HG03432 (cell line): ENCODE measurements around the gene TMEM61.
A peak's percentile ranks its signal among the peaks of the same experiment; 100 is the strongest.
"Not testable (repeated sequence)": the region's sequence is repeated elsewhere in the genome, so short reads cannot be mapped to it uniquely, and the experiment has no call there.

Experiments used
- ATAC-seq: cut with Tn5 transposase; IDR thresholded peaks from one replicate; pipeline ENCODE4 v1.9.1; 2021; ENCODE audit warnings: mild to moderate bottlenecking, moderate library complexity; ENCODE audit not compliant: unreplicated experiment

TMEM61 gene

GRCh38 chr1:54959241-54959640 is 21.2 kb upstream of the TMEM61 start:
- ATAC-seq, result no peak

GRCh38 chr1:54962612-54963395 is 17.6 kb upstream of the TMEM61 start:
- no peak for ATAC-seq

- not testable (repeated sequence) for ATAC-seq
Measured at GRCh38 chr1:54963829-54964228, 16.6 kb upstream of the TMEM61 start.

- peak; percentile 92 for ATAC-seq
Measured at GRCh38 chr1:54965624-54966340, 14.6 kb upstream of the TMEM61 start.

GRCh38 chr1:54967372-54967771 is 13.1 kb upstream of the TMEM61 start:
- ATAC-seq, result no peak

- no peak for ATAC-seq
Measured at GRCh38 chr1:54968551-54968950, 11.9 kb upstream of the TMEM61 start.

GRCh38 chr1:54969879-54970278 is 10.5 kb upstream of the TMEM61 start:
- no peak for ATAC-seq

- no peak for ATAC-seq
Measured at GRCh38 chr1:54970901-54971300, 9.5 kb upstream of the TMEM61 start.

- ATAC-seq, result peak; percentile 93
Measured at GRCh38 chr1:54971317-54971791, 9.1 kb upstream of the TMEM61 start.

- ATAC-seq, result no peak
Measured at GRCh38 chr1:54972436-54972835, 8.0 kb upstream of the TMEM61 start.

- ATAC-seq, result no peak
Measured at GRCh38 chr1:54973205-54973921, 7.1 kb upstream of the TMEM61 start.

GRCh38 chr1:54975356-54976108 is 4.9 kb upstream of the TMEM61 start:
- no peak for ATAC-seq

GRCh38 chr1:54976747-54977146 is 3.7 kb upstream of the TMEM61 start:
- no peak for ATAC-seq

- no peak for ATAC-seq
Measured at GRCh38 chr1:54977533-54978297, 2.7 kb upstream of the TMEM61 start.

- no peak for ATAC-seq
Measured at GRCh38 chr1:54978528-54979326, 1.7 kb upstream of the TMEM61 start.

- no peak for ATAC-seq
Measured at GRCh38 chr1:54979327-54979891, 1.0 kb upstream of the TMEM61 start.

- no peak for ATAC-seq
Measured at GRCh38 chr1:54980046-54980527, 341 bp upstream of the TMEM61 start.

GRCh38 chr1:54981466-54981865 is 1.0 kb downstream of the TMEM61 start:
- no peak for ATAC-seq

GRCh38 chr1:54982739-54983138 is 2.3 kb downstream of the TMEM61 start:
- no peak for ATAC-seq
